Hematopoietic multipotent progenitor cell treated with erythropoietin and hydrocortisone succinate and interleukin-3 and kit ligand, for 8 days (in vitro differentiated cells): ENCODE measurements around the gene MAP1LC3B.

ENCODE experiments used
- DNase-seq: peaks from one replicate; pipeline ENCODE4 v3.0.0-alpha.2; 2015

MAP1LC3B gene

DNA sequence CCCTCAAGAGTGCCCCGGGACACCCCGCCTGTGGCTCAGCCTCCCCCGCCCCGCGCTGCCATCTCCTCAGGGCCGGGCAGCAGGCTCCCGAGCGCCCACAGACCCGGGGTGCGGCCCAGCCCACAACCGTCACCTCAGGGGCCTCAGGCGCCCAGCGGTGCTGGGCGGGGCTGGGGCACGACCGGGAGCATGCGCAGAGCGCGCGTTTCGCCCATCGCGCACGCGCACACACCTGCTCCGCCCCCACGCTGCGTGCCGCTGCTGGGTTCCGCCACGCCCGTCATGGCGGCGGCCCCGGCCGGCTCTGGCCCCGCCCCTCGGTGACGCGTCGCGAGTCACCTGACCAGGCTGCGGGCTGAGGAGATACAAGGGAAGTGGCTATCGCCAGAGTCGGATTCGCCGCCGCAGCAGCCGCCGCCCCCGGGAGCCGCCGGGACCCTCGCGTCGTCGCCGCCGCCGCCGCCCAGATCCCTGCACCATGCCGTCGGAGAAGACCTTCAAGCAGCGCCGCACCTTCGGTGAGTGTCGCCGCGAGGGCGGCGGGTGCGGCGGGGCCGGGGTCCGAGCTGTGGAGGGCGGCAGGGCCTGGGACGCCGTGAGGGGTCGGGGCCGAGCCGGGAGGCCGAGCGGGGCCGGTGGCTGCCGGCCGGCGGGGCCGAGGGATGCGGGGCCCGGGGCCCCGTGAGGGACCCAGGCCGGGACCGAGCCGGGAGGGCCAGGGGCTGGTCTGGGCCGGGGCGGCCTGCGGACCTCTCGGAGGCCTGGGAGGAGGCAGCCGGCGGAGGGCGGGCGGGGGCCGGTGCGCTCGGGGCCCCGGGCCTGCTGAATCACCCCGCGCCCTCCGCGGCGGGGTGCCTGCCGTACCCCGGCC is at the start of gene MAP1LC3B:
Gene MAP1LC3B (plus strand): TSS at position 387 of the 871 bp plus-strand sequence. CDS start 92 bp downstream, at position 479.
- peak; percentile 94 for DNase-seq

GRCh38 chr16:87342504-87342903 is 49.6 kb upstream of the MAP1LC3B start:
- no peak for DNase-seq

DNA sequence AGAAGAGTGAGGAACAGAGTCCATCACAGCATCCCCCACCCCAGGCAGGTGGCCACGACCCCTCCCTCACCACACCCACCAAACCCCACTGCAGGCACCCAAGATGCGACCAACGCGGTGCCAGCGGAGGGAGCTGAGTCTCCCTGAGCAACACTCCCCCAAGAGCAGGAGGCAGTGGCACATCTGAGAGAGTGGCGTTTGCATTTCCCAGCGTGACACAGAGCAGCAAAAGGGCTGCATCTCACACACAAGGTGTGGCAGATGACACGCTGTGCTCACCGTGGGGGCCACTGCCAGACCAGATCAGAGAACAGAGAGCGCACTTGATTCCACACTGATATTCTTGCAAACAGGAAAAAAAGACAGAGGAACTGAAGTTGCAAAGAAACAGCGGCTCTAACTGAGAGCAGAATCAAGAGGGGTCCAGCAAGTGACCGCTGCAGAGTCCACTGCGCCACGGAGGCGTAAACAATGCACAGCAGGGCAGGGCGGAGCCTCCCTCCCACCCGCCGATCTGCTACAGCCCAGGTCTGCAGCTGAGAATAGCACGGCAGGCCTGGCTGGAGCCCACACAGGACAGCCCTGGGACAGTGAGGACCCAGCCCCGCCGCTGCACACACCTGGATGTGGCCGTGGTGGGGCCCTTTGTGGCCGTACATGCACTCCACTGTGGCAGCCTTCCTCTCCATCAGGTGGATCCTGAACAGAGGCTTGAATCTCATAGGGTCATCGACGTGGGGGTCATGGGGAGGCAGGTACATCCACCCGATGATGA is 49.0 kb upstream of the MAP1LC3B start:
- DNase-seq, result no peak

DNA sequence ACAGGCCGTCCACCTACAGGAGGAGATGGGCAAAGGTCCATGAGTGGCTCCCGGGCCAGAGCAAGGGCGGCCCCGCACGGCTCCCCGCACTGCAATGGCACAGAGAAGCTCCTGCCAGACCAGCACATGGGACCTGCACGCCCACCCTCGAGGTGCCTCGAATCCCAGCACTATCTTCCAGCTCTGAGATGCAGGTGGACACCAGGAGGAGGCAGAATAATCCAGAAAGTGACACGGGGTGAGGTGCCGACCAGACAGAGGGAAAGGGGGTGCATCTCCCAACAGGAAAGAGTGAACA is 48.4 kb upstream of the MAP1LC3B start:
- no peak for DNase-seq

- DNase-seq, result no peak
These were observed 47.8 kb upstream of the MAP1LC3B start for GRCh38 chr16:87344165-87344930.

- peak; percentile 9 for DNase-seq
These were observed 47.1 kb upstream of the MAP1LC3B start for GRCh38 chr16:87344931-87345631.

GRCh38 chr16:87345726-87346424 is 46.3 kb upstream of the MAP1LC3B start:
- no peak for DNase-seq

DNA sequence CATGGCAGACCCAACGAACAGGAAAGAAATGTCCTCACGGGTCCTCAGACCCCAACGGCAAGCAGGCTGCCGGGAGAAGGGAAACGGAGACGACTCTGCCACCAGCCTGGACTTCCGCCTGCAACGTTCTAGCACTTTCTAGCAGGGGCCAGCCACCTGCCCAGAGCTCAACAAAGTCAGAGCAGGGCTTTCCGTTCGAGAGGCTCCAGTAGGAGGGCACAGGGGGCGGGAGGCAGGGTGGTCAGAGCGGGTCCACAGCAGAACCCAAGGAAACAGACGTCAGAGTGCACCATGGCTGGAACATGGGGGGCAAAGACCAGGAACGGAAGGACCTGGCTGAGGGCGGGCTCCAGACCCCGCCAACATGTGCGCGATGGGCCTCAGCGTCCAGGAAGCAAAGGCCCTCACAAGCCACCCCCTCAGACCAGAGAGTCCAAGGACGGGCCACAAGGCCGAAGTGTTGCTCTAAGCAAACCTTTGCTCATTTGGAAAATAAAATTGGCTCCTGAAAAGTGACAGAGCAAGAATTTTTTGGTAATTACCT is 45.5 kb upstream of the MAP1LC3B start:
- DNase-seq, result no peak

DNA sequence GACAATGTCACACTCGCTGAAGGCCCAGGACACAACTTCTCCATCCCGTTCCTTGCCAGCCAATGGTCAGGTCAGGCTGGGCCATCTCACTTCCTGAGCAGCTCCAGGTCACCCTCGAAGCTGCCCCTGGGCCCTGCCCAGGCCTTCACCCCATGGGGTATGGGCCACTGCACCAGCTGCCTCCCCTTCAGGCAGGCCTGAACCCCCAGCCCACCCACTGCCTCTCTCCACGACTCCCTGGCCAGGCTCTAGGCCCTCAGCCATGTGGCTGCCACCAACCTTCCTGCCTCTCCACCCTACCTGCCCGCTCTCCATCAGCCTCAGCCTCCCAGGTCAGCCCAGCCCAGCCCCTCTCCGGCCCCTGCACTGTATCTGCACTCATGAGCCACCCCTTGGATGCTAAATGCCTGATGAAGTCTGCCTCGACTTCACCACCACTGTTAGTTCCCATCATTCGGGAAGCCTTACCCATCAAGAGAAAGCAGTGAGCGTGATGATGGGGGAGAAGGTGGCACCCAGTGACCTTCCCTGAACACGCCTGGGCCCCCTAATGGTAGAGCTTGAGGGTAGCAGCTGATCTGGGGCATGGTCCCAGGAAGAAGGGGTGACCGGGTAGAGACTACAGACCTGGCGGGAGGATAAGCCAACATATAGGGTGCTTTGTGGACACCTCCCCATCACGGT is 44.1 kb upstream of the MAP1LC3B start:
- DNase-seq, result no peak

GRCh38 chr16:87348616-87349157 is 43.4 kb upstream of the MAP1LC3B start:
- DNase-seq, result no peak

DNA sequence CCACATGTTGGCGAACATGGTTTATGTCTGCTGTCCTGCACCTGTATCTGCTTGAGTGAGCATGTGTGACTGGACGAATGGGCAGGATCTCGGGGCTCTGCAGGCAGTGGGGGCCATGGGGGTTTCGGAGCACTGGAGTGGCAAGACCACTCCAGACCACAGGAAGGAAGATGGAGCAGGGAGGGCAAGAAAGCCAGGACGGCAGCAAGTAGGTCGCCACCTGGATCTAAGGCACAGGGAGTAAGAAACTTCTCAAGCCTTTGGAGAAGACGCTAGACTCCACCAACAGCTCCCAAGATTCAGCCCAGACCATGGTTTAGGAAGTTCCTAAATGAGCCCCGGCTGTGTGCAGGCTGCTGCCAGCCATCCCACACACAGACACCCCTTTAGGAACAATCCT is 42.1 kb upstream of the MAP1LC3B start:
- no peak for DNase-seq

GRCh38 chr16:87350681-87351319 is 41.3 kb upstream of the MAP1LC3B start:
- DNase-seq, result no peak

DNA sequence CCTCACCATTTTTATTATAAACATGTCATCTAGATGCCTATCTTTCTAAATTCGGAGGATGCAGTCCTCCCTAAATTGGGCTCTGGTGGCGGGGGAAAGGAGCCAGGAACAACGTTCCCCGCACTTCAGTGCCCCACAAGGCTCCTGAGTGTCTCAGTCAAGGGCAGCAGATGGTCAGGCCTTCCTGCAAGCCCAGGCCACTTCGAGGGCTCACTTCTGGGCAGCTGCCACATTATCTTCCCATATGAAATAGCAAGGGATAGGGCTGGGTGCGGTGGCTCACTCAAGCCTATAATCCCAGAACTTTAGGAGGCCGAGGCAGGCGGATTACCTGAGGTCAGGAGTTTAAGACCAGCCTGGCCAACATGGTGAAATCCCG is 40.8 kb upstream of the MAP1LC3B start:
- no peak for DNase-seq

DNA sequence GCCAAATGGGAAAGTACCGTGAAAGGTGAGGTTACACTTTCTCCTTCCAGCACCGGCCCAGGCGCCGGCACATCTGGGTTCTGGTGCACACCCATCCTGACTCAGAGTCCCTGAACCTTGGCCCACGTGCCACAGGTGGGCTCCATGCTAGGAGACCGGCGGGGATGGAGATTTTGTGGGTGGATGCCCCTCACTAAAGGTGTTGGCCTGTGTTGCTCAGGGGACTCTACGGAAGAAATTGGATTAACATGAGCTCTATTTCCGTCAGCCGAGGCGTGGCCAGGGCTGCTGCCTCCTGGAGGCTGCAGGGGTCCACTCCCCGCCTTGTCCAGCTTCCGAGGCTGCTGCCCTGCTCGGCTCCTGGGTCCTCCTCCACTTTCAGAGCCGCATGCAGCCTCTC is 39.3 kb upstream of the MAP1LC3B start:
- DNase-seq, result no peak

DNA sequence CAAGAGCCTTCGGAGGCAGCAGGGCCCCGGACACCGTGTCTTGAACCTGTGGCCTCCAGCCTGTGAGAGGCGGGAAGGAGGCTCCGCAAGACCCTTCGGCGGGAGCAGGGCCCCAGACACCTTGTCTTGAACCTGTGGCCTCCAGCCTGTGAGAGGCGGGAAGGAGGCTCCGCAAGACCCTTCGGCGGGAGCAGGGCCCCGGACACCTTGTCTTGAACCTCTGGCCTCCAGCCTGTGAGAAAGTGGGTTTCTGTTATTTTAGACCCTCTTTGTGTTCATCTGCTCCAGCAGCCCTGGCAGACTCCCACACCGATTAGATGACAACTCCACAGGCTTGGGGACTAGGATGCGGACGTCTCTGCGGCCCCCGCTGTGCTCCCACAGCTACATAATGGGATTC is 38.5 kb upstream of the MAP1LC3B start:
- no peak for DNase-seq

GRCh38 chr16:87356491-87356853 is 35.7 kb upstream of the MAP1LC3B start:
- no peak for DNase-seq

GRCh38 chr16:87358250-87358649 is 33.9 kb upstream of the MAP1LC3B start:
- DNase-seq, result no peak

DNA sequence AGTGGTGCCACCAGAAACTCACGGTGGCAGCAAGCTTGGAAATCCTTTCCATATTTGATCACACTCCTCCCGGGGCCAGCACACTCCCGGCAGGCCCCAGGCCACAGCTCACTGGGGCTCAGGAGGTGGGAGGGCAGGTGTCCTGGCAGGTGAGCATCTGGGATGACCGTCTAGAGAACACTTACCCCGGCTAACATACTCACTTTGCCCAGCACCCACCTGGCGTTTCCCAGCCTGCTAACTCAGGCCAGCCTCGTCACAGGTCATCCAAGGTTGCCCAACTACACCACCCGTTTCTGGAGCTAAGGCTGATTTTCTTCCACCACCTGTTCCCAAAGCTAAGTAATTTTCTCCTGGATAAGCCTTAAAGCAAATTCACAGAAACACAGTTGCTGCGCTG is 33.4 kb upstream of the MAP1LC3B start:
- DNase-seq, result no peak

DNA sequence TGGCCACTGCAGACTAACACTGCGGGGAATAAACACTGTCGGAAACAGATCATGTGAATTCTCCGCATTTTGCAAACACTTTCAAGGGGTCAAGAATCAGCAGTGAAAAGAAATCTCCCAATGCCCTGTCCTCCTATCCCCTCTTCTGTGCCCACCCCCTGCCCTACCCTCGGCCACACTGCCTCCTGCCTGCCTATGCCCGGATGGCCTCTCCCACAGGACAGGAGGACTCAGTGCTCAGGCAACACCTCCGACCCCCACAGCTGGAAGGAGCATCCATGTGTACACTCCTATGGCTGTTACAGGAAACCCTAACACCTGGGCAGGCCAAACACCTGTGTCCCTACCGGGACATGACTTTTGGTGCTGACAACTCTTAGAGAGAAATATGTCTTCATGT is 33.0 kb upstream of the MAP1LC3B start:
- DNase-seq, result no peak

- no peak for DNase-seq
These were observed 31.1 kb upstream of the MAP1LC3B start for GRCh38 chr16:87360862-87361610.
